ENCODE data around the gene CXCR5.
A peak's percentile ranks its signal among the peaks of the same experiment; 100 is the strongest.

CXCR5 gene

DNA sequence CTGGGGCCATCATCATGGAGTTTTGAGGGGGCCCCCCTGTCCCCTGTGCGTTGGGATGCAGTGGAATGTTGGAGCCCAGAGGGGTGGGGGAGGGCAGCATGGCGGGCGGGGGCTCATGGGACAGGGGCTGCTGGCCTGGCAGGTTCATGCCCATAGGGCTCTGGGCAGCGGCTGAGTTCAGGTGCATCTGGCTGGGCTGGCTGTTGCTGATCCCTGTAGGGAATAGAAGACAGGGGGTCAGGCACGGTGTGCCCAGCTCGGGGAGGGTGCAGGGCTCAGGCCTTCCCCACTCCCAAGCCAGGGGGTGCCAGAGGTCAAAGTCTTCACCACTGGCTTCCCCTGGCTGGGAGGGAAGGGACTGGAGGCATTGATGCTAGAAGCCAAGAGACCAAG is 15.6 kb downstream of the CXCR5 start:
- DNase-seq (ENCODE audit: low read depth) = no peak

DNA sequence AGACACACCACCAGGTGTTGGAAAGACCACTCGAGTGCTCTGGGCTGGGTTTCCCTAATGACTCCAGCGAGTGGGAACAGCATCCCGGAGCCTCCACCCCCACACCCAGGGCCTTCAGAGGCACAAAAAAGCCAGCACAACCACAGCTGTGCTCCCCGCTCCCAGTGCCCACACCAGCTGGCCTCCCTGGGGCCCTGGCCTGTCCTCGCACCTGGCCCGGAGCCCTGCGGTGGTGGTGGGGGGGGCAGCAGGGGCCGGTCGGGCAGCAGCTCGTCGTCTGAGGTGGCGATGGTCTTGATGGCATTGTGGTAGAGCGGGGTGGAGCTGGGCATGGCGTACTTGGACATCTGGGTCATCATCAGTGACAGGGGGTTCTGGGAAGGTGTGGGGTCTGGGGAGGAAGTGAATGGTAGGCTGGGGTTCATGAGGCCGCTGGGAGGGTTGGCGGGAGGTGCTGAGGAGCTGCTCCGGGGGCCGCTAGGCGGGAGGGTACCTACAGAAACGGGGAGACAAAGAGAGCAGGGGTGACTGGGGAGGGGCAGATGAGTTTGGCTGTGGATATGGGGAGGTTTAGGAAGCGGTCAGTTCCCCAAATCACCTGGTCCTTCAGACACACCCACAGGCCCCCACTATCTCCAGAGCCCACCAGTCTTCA is 16.1 kb downstream of the CXCR5 start:
- no peak for DNase-seq (ENCODE audit: low read depth)

DNA sequence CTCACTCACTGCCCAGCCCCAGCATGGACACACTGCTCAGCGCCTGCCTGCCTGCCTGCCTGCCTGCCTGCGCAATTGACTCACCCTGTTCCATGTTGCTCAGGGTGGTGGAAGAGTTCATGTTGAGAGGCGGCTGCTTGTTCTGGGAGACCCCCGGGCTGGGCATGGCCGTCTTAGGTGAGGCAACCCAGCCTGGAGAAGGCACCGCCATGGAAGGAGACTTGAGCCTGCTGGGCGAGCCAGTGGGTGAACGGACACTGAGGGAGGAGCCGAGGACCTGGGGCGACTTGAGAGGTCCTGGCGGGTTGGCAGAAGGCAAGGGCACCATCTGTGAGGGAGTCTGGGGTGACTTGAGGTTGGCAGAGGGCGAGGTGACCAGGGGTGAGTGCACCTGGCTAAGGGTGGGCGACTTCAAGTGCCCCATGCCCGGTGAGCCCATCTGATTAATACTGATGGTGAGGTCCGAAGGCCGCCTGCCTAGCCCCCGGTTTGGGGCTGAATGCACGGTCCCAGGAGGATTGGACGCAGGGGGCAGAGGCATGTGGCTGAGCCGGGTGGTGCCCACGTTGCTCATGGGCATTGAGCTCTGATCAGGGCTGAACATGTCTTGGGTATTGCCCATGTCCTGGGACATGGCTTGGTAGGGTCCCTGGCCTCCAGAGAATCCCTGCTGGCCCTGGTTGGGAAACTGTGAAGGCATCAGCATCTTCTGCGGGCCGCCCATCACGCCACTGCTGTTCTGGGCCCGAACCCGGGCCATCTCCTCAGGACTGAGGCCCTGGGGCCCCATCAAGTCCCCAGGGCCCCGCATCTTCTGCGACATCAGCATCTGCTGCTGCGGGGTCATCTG is 17.1 kb downstream of the CXCR5 start:
- no peak for DNase-seq (ENCODE audit: low read depth)

DNA sequence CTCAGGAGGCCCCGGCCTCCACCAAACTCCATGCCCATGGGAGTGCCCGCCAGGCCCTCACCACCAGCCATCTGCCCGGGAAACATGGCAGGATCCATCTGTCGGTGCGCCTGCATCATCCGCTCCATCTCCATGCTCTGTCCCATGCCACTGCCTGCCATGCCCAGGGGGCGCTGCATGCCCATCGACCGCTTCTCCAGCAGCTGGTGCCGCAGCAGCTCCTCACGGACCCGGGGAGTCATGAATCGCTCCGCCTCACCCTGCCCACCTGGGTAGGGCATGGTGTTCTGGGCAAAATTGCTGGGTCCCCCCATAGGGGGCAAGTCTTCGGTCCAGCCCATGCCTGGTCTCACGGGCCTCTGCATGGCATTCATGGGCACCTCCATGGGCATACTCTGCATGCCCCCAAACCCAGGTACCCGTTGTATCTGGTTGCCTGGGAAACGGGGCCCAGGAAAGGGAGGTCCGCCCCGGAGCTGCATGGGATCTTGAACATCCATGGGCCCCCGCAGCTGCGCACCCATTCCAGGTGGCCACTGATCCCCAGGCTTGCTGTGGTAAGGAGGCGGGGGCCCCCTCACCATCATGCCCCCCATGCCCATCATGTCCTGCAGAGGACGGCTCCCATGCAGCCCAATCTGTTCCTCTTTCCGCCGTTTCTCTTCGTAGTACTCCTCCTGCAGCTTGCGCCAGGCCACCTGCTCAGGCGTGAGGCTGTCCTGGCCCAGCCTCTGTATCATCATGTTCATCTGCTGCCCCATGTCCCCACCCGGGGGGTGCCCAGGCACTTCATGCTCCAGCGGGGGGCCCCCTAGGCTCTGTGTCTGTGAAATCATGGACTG is 18.0 kb downstream of the CXCR5 start:
- no peak for DNase-seq (ENCODE audit: low read depth)

GRCh38 chr11:118902336-118903203 is 18.9 kb downstream of the CXCR5 start:
- no peak for DNase-seq (ENCODE audit: low read depth)

GRCh38 chr11:118903204-118904015 is 19.7 kb downstream of the CXCR5 start:
- DNase-seq (ENCODE audit: low read depth) = no peak

DNA sequence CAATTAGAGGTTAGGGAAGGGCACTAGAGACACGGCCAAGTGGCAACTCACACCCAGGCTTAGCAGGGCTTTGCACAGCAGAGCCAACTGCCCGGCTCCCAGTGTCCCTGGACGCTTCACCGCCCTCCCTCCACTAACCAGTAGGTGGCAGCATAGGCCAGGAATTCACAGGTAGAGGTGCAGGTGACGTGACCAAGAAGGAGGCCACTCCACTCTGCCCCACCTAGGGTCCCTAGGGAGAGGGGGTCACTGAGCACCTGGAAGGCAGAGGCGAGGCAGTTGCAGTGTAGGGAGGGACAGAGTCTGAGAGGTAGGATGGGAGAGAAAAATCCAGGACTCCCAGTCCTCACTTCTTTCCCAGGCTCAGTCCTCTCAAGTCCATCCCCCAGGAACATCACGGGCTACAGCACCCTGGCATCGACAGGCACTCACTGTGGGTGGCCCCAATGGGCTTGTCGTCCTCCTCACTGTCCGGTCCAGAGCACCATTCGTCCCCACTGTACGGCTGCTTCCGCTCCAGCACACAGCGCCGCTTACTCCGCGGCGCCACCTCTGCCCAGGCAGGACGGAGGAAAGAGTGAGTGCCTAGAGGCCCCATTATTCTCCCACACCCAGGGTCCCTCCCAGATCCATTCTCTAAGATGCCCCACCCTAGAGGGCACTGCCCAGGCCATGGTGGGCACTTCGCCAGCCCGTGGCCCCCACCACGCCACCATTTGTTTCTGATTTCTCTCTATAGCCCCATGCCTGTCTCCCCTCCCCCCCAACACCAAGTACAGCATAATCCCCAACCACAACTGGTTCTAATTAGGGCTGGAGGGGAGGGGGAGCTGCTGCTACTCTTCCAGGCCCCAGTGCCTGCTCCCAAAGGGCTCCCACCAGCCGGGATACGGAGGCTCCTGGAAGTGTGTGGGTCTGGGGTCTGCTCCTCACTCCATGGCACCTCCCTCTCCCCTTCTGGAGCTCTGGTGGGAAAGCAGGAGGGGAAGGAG is 23.7 kb downstream of the CXCR5 start:
- DNase-seq (ENCODE audit: low read depth) = peak; percentile 72

DNA sequence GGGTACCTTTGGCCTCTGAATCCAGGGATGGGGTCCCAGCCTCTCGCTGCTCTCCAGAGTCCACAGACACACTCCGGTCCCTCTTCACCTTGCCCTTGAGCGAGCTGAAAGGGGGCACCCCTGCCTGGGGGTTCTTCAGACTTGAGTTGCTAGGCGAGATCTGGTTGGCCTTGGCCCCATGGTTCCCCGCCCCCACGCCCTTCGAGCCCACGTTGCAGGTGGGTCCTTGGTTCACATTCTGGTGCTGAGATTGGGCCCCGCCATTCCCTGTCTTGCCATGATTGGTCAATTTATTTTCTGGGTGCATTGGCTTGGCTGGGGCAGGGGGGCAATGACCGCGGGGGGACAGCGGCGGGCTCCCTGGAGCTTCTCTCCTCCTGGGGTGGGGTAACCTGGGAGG is 24.6 kb downstream of the CXCR5 start:
- DNase-seq (ENCODE audit: low read depth) = no peak

DNA sequence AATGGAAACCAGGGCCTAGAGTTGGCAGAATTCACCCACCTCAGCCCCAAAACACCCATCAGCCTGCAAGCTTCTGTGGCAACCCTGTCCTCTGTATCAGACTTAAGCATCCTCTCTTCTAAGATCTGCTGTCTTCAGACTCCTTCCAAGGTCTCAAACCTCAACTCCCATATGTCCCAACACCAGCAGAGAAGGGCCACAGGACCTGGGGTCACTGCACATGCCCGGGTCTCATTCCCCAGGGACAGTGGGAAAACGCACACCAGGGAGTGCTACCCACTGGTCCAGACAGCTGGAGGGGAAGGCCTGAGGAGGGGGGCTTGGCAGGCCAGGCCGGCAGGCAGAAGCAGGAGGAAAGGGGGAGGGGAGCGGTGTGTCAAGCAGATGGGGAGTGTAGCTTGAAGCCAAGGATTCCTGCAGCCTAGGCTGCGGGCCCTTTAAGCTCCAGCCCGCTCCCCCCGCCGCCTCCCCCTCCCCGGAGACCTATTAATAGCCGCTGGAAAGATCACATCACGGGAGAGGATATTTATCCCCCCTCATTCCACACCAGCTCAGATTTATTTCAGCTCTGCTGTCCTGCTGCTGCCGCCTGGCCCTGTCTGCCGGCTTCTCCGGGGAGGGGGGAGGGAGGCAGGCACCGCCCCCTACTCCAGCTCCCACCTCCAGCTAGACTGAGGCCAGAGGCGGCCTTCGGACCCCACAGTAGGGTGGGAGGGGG is 25.4 kb downstream of the CXCR5 start:
- no peak for DNase-seq (ENCODE audit: low read depth)

- DNase-seq (ENCODE audit: low read depth) = no peak
Observed at GRCh38 chr11:118909619-118910308, 26.1 kb downstream of the CXCR5 start.

DNA sequence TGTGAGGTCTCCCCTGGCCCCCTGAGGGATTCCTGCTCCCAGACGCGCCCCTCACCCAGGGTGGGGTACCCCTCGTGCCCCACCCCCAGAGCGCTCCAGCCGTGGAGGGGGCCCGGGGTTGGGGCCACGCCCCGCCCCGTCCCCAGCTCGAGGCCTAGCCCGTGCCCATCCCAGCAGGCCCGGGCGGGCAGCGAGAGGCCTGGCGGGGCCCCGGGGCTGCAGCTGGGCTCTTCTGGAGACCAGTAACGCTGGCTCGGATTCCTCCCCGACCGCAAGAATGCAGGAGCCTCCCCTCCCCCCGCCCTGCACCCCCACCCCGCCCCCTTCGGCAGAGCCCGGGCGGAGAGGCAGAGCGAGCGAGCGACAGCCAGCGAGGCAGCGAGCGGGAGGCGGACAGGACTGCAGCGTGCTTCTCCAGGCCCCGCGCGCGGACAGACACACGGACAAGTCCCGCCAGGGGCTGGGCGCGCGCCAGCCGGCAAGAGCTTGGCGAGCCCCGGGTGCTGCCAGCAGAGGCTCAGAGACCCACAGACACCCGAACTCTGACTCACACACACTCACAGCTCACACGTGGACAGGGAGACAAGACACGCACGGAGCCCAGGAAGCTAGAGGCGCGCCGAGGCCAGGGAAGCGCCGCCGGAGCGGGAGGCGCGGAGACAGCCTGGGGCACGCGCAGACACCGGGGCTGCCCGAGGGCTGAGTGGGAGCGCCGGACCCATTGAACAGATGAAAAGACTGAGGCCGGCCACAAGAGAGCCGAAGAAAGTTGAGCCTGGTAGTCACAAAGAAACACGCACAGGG is 26.8 kb downstream of the CXCR5 start:
- peak; percentile 49 for DNase-seq (ENCODE audit: low read depth)

DNA sequence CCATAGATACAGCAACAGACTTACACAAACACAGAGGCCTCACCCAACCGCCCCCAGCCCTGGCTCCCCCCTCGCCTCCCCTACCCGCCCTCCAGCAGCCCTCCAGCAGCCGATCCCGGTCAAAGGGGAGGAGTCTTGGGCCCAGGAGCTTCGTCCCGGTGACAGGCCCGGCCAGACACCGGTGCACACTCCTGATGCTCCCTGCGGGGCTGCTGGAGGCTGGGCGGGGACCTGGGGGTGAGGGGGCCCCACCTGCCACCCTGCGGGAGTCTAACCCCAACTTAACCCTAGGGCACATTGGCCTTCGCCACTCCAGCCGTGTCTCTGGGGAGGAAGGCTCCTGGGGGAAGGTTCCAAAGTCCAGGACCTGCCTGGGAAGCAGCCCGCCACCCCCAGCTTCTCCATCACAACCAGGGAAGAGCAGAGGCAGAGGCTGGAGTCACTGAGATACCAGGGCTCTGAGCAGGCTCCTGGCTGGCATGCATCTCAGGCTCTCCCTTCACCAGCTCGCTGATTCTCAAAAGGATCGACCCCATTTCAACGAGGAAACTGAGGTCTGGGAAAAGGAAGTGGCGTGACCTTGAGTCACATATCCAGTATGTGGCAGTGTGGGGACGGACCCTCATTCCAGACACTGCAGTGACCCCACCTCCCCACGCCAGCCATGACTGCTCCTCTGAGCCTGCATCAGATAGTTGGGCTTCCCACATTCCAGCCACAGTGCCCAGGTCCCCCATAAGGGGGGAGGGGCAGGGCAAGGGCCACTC is 27.6 kb downstream of the CXCR5 start:
- DNase-seq (ENCODE audit: low read depth) = no peak

DNA sequence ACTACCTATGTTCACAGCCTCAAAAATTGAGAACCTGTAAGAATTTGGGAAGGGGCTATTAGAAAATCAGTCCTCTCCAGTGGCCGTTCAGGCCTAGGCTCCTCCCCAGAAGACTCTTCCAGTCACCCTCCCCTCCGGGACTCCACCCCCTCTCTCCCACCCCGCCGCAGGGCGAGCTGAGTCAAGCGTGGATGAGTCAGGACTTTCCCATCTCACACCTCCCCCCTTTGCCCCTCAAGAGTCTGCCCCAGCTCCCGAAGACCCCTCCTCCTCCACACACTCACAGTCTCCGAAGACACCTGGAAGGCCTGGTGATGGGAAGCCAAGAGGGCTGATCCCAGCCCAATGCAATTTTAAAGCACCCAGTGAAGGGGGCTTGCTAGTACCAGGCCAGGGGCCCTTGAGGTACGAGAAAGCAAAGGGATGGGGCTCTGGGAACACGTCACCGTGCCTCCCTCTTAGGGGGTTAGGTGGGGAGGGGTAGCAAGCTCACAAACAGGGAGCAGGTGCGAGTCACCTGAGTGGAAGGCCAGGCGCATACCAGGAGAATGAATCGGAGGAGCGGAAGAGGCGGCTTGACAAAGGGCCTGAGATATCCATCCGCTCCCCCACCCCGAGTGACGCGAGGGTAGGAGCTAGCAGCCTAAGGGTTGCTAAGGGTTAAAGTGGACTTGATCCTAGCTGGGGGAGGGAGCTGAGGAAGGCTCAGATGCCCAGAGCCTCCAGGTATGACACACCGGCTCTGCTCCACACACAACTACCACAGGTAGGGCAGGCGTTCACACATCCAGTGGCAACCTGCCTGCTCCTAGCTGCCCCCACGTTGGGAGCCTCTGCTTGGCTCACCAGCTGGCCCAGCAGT is 28.4 kb downstream of the CXCR5 start:
- peak; percentile 55 for DNase-seq (ENCODE audit: low read depth)

GRCh38 chr11:118912742-118913410 is 29.2 kb downstream of the CXCR5 start:
- no peak for DNase-seq (ENCODE audit: low read depth)
